Dermis microvascular lymphatic vessel endothelial cell (primary cell): ENCODE measurements around the gene HAGHL. TPM values are rescaled to one million over a fixed set of nuclear protein-coding genes. Genes with fewer than 3 reads are reported as not detected.
"Not testable (repeated sequence)": the region's sequence is repeated elsewhere in the genome, so short reads cannot be mapped to it uniquely, and the experiment has no call there.

Experiments
- DNase-seq, 2 donors: peaks; one replicate each; pipeline versions ENCODE4 v3.0.0 to v3.0.0-alpha.2; 2010; ENCODE audit warnings: low read depth in 2 of 2
- total RNA-seq: library from RNA; depleted of rRNA; stranded (reverse); fragments of >200 nt; gene quantifications from 2 replicates; pipeline ENCODE4 v1.2.1, GENCODE V29; 2014

Gene HAGHL
- total RNA-seq, 1 donor from 2014 or later = 5.4 TPM

DNA sequence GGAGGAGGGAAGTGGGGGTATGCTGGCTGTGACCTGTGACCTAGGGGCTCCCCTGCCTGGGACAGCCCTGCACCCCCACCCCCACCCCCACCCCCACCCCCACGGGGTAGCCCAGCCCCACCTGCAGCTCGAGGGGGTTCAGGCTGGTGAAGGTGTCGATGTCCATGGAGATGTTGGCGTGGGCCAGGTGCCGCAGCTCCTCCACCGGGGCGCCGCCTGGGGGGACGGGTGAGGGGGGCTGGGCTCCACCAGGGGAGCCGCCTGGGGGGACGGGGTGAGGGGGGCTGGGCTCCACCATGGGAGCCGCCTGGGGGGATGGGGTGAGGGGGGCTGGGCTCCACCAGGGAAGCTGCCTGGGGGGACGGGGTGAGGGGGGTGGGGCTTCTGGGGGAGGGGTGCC is 43.5 kb downstream of the HAGHL start:
- DNase-seq = no peak

DNA sequence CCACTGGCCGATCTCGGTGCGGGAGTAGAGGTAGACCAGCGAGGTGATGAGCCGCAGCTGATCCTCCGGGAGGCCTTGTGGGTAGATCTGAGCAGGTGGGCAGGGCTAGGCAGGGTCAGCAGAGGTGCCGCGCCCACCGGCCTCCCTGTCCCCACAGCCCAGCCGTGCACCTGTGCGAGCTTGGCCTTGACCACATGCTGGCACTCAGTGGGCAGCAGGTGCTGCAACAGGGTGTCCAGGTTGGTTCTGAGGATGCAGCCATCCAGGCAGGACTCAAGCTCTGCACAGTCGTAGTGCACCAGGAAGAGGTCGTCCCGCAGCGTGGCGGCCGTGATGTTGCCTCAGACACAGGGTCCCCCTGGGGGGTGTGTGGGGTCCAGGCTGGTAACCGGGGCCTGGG is 46.1 kb downstream of the HAGHL start:
- DNase-seq = no peak

DNA sequence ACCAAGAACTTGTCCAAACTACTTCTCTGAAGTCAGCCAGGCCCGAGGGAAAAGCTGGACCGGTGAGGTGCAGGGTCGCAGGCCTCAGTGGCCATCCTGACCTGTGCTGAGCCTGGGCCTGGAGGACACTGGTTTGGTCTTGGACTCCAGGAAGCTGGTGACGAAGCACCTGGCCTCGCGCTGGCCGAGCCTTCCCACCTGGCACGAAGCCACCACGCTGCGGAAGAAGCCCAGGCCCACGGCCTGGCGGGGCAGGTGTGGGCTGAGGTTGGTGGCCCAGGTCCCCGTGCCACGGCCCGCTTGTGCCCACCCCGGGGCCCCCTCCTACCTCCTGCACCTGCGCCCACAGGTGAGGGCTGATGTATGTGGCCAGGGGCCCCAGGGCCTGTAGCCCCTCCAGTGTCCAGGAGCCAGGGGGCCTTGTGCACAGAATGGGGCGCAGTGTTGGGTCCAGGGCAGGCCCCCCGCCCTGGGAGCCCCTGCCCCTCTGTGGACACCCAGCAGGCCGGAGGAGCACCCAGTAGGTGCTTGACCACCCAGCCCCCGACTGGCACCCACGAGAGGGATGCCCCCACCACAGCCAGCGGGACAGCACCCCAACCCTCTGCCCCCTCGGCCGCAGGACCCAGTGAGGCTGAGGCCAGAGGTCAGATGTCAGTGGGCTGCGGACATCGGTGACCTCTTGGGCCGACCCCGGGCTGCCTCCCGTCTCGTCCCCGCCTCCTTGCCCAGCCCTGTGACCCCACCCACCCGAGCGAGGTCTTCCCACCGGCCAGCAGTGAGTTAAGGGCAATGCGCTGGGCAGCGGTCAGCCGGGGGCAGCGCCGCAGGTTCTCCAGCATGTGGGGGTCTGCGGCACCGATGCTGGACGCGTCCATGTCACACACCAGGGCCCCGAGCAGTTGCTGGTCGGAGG is 47.4 kb downstream of the HAGHL start:
- DNase-seq = no peak

DNA sequence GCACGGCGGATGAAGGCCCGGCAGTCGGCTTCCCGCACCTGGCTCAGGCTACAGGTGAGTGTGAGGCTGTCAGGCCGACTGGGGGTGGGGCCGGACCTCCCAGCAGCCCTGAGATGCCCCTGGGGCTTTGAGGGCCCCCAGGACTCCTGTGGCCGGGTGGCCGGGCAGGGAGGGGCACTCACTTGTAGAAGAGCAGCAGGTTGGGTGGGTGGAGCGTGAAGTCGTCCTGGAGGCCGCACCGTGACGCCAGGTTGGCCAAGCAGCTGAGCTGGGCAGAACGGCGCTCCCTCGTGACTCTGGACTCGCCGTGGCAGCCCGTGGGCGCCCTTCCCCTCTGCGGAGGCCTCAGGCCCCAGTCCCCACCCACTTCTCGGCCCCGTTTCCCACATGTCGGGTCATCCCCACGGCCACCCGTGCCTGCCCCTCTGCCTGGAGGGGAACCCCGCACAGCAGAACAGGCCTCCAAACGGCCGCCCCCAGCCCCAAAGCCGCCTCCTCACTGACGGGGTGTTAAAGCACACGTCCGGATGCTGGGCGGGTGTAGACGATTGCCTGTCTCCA is 48.4 kb downstream of the HAGHL start:
- no peak for DNase-seq

DNA sequence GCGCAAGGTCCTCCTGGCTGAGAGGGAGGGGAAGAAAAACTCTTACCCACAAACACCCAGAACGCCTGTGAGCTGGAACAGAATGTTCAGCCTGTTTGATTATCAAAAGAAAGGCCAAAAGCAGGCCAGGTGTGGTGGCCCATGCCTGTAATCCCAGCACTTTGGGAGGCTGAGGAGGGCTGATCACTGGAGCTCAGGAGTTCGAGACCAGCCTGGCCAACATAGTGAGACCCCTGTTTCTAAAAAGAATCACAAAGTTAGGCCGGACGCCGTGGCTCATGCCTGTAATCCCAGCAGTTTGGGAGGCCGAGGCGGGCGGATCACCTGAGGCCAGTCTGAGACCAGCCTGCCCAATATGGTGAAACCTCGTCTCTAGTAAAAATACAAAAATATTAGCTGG is 49.4 kb downstream of the HAGHL start:
- DNase-seq = not testable (repeated sequence)

DNA sequence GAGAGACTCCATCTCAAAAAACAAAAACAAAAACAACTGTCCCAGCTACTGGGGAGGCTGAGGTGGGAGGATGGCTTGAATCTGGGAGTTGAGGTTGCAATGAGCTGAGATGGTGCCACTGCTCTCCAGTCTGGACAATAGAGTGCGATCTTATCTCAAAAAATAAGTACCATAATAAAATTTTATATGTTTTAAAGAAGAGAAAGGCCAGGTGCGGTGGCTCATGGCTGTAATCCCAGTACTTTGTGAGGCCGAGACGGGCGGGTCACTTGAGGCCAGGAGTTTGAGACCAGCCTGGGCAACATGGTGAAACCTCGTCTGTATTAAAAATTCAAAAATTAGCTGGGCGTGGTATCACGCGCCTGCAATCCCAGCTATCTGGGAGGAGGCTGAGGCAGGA is 49.9 kb downstream of the HAGHL start:
- DNase-seq = no peak

DNA sequence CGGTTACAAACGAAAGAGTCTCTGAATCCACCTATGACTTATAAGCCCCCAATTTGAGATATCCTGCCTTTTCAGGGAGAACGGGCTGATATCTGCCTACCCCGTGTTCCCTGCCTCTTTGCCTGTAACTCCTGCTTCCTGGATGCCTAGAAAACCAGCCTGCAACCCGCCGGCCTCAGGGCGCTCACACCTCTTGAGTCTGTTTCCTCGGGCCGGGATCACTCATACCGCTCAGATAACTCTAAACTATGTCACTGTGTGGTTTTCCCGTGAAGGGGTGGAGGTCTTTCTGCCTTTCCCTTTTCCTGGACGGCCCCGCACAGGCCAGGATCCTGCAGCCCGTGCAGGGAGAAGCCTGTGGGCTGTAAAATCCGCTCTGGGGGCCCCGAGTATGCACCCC is 50.9 kb downstream of the HAGHL start:
- no peak for DNase-seq

DNA sequence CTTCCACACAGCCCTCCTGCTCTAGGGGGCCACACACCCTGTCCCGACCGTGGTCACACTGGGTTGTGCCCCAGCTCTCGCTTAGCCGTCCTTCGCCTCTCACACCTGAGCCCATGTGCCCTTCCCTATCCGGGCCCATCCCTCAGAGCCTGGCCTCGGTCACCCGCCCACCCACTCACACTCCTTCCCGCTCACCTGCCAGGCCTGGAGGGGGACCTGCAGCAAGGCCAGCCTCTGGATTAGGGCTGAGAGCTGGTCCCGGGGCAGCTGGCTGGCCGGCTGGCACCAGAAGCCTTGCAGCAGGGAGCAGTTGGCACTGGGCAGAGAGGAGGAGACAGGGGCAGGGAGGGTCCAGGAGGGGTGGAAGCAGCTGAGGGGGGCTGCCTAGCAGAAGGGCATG is 51.5 kb downstream of the HAGHL start:
- no peak for DNase-seq

DNA sequence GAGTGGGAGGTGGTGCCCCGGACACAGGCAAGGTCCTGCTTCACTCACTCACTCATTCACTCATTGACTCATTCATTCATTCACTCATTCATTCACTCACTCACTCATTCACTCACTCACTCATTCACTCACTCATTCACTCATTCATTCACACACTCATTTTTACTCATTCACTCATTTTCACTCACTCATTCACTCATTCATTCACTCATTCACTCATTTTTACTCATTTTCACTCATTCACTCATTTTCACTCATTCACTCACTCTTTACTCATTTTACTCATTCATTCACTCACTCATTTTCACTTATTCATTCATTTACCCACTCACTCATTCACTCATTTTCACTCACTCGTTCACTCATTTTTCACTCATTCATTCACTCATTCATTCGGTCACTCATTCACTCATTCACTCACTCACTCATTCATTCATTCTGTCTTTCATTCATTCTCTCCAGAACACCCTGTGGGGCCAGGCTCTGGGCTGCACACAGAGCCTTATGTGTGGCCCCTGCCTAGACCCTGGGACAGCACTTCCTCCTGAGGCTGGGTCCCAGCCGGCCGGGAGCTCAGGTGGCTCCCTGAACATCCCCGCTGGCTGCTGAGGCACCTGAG is 52.1 kb downstream of the HAGHL start:
- no peak for DNase-seq

Other genes with a start within 250 kb of the HAGHL start
- gene CAPN15, start 199.4 kb upstream of the HAGHL start, total RNA-seq = 18.9 and 31.5 TPM in 2 replicates
- gene PRR35, start 166.7 kb upstream of the HAGHL start, total RNA-seq = not detected in 2 replicates
- 1.3 and 3.0 TPM in 2 replicates for gene NHLRC4, start 160.1 kb upstream of the HAGHL start, total RNA-seq
- 12.3 and 28.8 TPM in 2 replicates for gene PIGQ, start 157.1 kb upstream of the HAGHL start, total RNA-seq
- gene RAB40C, start 137.0 kb upstream of the HAGHL start, total RNA-seq = 9.2 and 12.9 TPM in 2 replicates
- under 0.01 and 0.13 TPM in 2 replicates for gene WFIKKN1, start 96.1 kb upstream of the HAGHL start, total RNA-seq
- gene METTL26, start 90.8 kb upstream of the HAGHL start, total RNA-seq = 59.4 and 76.7 TPM in 2 replicates
- 9.8 and 10.1 TPM in 2 replicates for gene MCRIP2, start 85.3 kb upstream of the HAGHL start, total RNA-seq
- gene WDR90, start 77.7 kb upstream of the HAGHL start, total RNA-seq = 6.8 and 11.4 TPM in 2 replicates
- gene RHOT2, start 59.0 kb upstream of the HAGHL start, total RNA-seq = 23.5 and 33.8 TPM in 2 replicates
- 0.13 and 0.25 TPM in 2 replicates for gene RHBDL1, start 51.4 kb upstream of the HAGHL start, total RNA-seq
- 78.6 and 85.8 TPM in 2 replicates for gene STUB1, start 46.7 kb upstream of the HAGHL start, total RNA-seq
- 16.6 and 35.4 TPM in 2 replicates for gene JMJD8, start 42.8 kb upstream of the HAGHL start, total RNA-seq
- 1.9 and 3.9 TPM in 2 replicates for gene WDR24, start 36.7 kb upstream of the HAGHL start, total RNA-seq
- under 0.01 TPM in 2 replicates for gene FBXL16, start 21.3 kb upstream of the HAGHL start, total RNA-seq
- 41.2 and 45.5 TPM in 2 replicates for gene METRN, start 12.0 kb upstream of the HAGHL start, total RNA-seq
- gene ANTKMT, start 6.0 kb upstream of the HAGHL start, total RNA-seq = 16.7 and 20.2 TPM in 2 replicates
- 0.26 and 0.76 TPM in 2 replicates for gene CCDC78, start 663 bp upstream of the HAGHL start, total RNA-seq
- gene CIAO3, start 13.9 kb downstream of the HAGHL start, total RNA-seq = 23.2 and 34.6 TPM in 2 replicates
- gene MSLN, start 33.6 kb downstream of the HAGHL start, total RNA-seq = 0.25 and 0.39 TPM in 2 replicates
- 22.2 and 29.8 TPM in 2 replicates for gene RPUSD1, start 61.3 kb downstream of the HAGHL start, total RNA-seq
- 8.0 and 9.9 TPM in 2 replicates for gene CHTF18, start 61.5 kb downstream of the HAGHL start, total RNA-seq
- gene GNG13, start 73.6 kb downstream of the HAGHL start, total RNA-seq = not detected in 2 replicates
- gene LMF1, start 243.9 kb downstream of the HAGHL start, total RNA-seq = 3.6 and 8.5 TPM in 2 replicates